K562 (cell line): ENCODE data around the gene LPCAT3. TPM values are rescaled to one million over a fixed set of nuclear protein-coding genes. Genes with fewer than 3 reads are reported as not detected.

Experiments used
- ADNP ChIP-seq: fragments of 200-800 bp; sonication (Bioruptor generic); IDR thresholded peaks from 2 replicates; pipeline ENCODE4 v1.6.1; 2016; ENCODE audit warnings: missing genetic modification characterization, missing compliant biosample characterization
- ATF6 ChIP-seq: sonication (generic); formaldehyde crosslinking; IDR thresholded peaks from 2 replicates; pipeline ENCODE4 v1.4.0; 2020; ENCODE audit warnings: mild to moderate bottlenecking, missing genetic modification reagents
- BDP1 ChIP-seq: IDR thresholded peaks from 3 replicates; pipeline ENCODE4 v1.6.1; 2011; ENCODE audit not compliant: insufficient read length, insufficient read depth
- CC2D1A ChIP-seq: fragments of 450-650 bp; IDR thresholded peaks from 2 replicates; pipeline ENCODE4 v1.6.1; 2017; ENCODE audit warnings: mild to moderate bottlenecking
- KDM5B ChIP-seq: fragments of 200-600 bp; sonication (generic); IDR thresholded peaks from 2 replicates; pipeline ENCODE4 v1.6.1; 2012; ENCODE audit warnings: low read depth, mild to moderate bottlenecking, moderate library complexity, low read length, control low read depth, inconsistent platforms; ENCODE audit not compliant: insufficient replicate concordance
- MYBL2 ChIP-seq, 2 experiments: fragments of 450-650 bp in 1 of 2; sonication (generic) in 1 of 2; formaldehyde crosslinking in 1 of 2; IDR thresholded peaks; 2 replicates each; pipeline versions ENCODE4 v1.6.1 to v1.8.1; 2017 to 2022; ENCODE audit warnings: borderline replicate concordance in 1 of 2, inconsistent platforms in 1 of 2, low read depth in 1 of 2, mild to moderate bottlenecking in 1 of 2, missing genetic modification reagents in 1 of 2, moderate library complexity in 1 of 2
- NBN ChIP-seq: fragments of 450-650 bp; IDR thresholded peaks from 2 replicates; pipeline ENCODE4 v1.6.1; 2016; ENCODE audit warnings: low read depth, mild to moderate bottlenecking
- NR2C2 ChIP-seq, 2 experiments: fragments of 200-800 bp in 1 of 2; sonication (Bioruptor generic) in 1 of 2; sonication (generic) in 1 of 2; formaldehyde crosslinking in 1 of 2; IDR thresholded peaks; 2 replicates each; pipeline versions ENCODE4 v1.6.1 to v1.8.0; 2016 to 2022; ENCODE audit warnings: mild to moderate bottlenecking in 1 of 2, missing compliant biosample characterization in 1 of 2, missing genetic modification characterization in 1 of 2, missing genetic modification reagents in 1 of 2
- PCBP1 ChIP-seq: fragments of 200-400 bp; formaldehyde crosslinking; IDR thresholded peaks from 2 replicates; pipeline ENCODE4 v1.6.1; 2018; ENCODE audit warnings: mild to moderate bottlenecking, low read depth, low read length; ENCODE audit not compliant: poor library complexity, severe bottlenecking
- PHB ChIP-seq: fragments of 250-450 bp; sonication (Bioruptor Pico); IDR thresholded peaks from 2 replicates; pipeline ENCODE4 v1.5.0; 2021
- PHF8 ChIP-seq: fragments of 200-600 bp; sonication (generic); IDR thresholded peaks from 2 replicates; pipeline ENCODE4 v1.6.1; 2012; ENCODE audit warnings: mixed run types, mild to moderate bottlenecking, inconsistent platforms, low read length, moderate library complexity, borderline replicate concordance
- PRMT5 ChIP-seq: sonication (generic); formaldehyde crosslinking; IDR thresholded peaks from 2 replicates; pipeline ENCODE4 v1.5.0; 2020; ENCODE audit warnings: missing genetic modification reagents
- RAD51 ChIP-seq: fragments of 450-650 bp; IDR thresholded peaks from 2 replicates; pipeline ENCODE4 v1.7.1; 2016; ENCODE audit warnings: low read depth, mild to moderate bottlenecking, borderline replicate concordance
- RBM25 ChIP-seq: fragments of 200-400 bp; formaldehyde crosslinking; IDR thresholded peaks from 2 replicates; pipeline ENCODE4 v1.6.1; 2018; ENCODE audit warnings: low read length, low read depth, moderate library complexity; ENCODE audit not compliant: severe bottlenecking
- SAFB ChIP-seq: fragments of 200-400 bp; formaldehyde crosslinking; IDR thresholded peaks from 2 replicates; pipeline ENCODE4 v1.6.1; 2017; ENCODE audit warnings: low read depth, low read length, borderline replicate concordance
- SPI1 ChIP-seq: IDR thresholded peaks from 2 replicates; pipeline ENCODE4 v1.6.1; 2011; ENCODE audit warnings: low read depth, low read length, control low read depth, borderline replicate concordance
- TEAD1 ChIP-seq, 2 experiments: fragments of 450-650 bp in 1 of 2; sonication (generic) in 1 of 2; formaldehyde crosslinking; IDR thresholded peaks; 2 replicates each; pipeline versions ENCODE4 v1.4.0 to v1.8.0; 2020 to 2022; ENCODE audit warnings: mild to moderate bottlenecking in 2 of 2, missing genetic modification reagents in 1 of 2
- ZNF124 ChIP-seq: sonication (generic); formaldehyde crosslinking; IDR thresholded peaks from 2 replicates; pipeline ENCODE4 v1.8.1; 2022; ENCODE audit warnings: missing genetic modification reagents
- ZNF217 ChIP-seq: sonication (generic); formaldehyde crosslinking; IDR thresholded peaks from 2 replicates; pipeline ENCODE4 v1.8.0; 2022; ENCODE audit warnings: mild to moderate bottlenecking, missing genetic modification reagents
- polyA plus RNA-seq, 8 experiments: library from polyadenylated mRNA; depleted of rRNA in 4 of 8; stranded (reverse) in 5 of 8; unstranded in 3 of 8; fragments of >200 nt; fragmentation: Nextera tagmentation in 2 of 8; fragmentation: Illumina TruSeq in 1 of 8; extraction: Ambion mirVana in 2 of 8; extraction: Trizol in 1 of 8; gene quantifications; 2 replicates each; pipeline versions ENCODE4 v1.2.1 to v1.2.3, GENCODE V29; 2011 to 2014; ENCODE audit warnings: inconsistent platforms in 1 of 8, missing spikeins in 1 of 8
- total RNA-seq, 7 experiments: library from RNA; depleted of rRNA in 6 of 7; stranded (reverse); fragments of >200 nt in 6 of 7; fragmentation: Illumina TruSeq in 2 of 7; extraction: Trizol in 2 of 7; gene quantifications; 2 replicates each; pipeline versions ENCODE4 v1.2.1 to v1.2.3, GENCODE V29; 2011 to 2021; ENCODE audit warnings: low replicate concordance in 1 of 7
- TF ChIP-seq, protein P1 (sequence below), 2 experiments: IDR thresholded peaks in 1 of 2; conservative IDR thresholded peaks in 1 of 2; 2 replicates each; pipeline ENCODE4 v1.6.1; 2016; ENCODE audit warnings: low read depth in 2 of 2, mild to moderate bottlenecking in 1 of 2, missing compliant biosample characterization in 1 of 2, missing genetic modification characterization in 1 of 2, moderate library complexity in 1 of 2
- TF ChIP-seq, protein P2 (sequence below): fragments of 200-800 bp; sonication (Bioruptor generic); IDR thresholded peaks from 2 replicates; pipeline ENCODE4 v1.6.1; 2017; ENCODE audit warnings: missing genetic modification characterization, missing compliant biosample characterization

The LPCAT3 gene
- total and polyA plus RNA-seq, 9 of the 15 experiments (the other 6 are each of a cell fraction or from before 2014, with no cell fraction given) = 4.9 to 52.5 (median 25.3) TPM

DNA sequence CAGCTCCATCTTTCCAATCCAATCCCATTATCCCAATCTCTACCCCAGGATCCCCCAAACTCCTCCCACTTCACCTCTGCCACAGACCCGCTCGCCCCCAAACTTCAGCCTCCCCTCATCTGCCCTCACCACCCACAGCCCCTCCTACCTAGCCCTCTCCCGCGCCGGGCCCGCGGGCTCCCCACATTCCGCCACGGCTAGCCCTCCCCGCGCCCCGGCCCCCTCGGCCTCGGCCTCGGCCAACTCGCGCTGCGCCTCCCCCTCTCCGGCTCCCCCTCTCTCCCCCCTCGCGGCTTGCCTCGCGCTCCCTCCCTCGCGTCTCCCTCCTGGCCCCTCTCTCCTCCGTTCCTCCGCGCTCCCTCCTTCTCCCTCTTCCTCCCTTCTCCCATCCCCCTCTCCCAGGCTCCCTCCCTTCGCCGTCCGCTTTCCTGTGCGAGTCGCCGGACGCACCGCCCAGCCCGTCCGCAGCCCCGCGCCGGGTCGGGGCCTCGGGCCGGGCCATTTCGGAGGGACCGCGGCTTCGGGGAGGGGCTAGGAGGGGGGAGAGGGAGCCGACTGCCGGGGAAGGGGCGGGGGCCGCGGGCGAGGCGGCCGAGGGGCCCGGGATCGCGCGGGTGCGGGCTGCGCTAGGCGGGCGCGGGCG, 90.8 kb downstream of the LPCAT3 start, which contains the start of gene ATN1 (continued):
- TF ChIP-seq ZNF217 (no peak), SPI1 (no peak), PHF8 (peak; percentile 37; the same call in 1 of the 2 replicates), PRMT5 (CRISPR knock-in tag) (no peak), RBM25 (no peak), ADNP (tag) (no peak), MYBL2 (IDR thresholded peaks at IDR 0.05; ENCODE audit: low read depth) (no peak), MYBL2 (CRISPR knock-in tag; IDR thresholded peaks at IDR 0.05; ENCODE audit: borderline replicate concordance) (no peak), CC2D1A (no peak), SAFB (no peak), NBN (0 out of 2 replicates have a peak, but pooled peaks have one; percentile 34), ZNF124 (CRISPR knock-in tag) (no peak), NR2C2 (CRISPR knock-in tag; IDR thresholded peaks at IDR 0.05) (no peak), NR2C2 (tag; IDR thresholded peaks at IDR 0.05) (no peak), TEAD1 (CRISPR knock-in tag; IDR thresholded peaks at IDR 0.05) (no peak), RAD51 (no peak), KDM5B (no peak), ATF6 (no peak), BDP1 (no peak), PHB (no peak), PCBP1 (peak; percentile 84)
- TF ChIP-seq, protein P1, sequence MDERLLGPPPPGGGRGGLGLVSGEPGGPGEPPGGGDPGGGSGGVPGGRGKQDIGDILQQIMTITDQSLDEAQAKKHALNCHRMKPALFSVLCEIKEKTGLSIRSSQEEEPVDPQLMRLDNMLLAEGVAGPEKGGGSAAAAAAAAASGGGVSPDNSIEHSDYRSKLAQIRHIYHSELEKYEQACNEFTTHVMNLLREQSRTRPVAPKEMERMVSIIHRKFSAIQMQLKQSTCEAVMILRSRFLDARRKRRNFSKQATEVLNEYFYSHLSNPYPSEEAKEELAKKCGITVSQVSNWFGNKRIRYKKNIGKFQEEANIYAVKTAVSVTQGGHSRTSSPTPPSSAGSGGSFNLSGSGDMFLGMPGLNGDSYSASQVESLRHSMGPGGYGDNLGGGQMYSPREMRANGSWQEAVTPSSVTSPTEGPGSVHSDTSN (CRISPR knock-in tag; IDR thresholded peaks at IDR 0.05; ENCODE audit: low read depth) = no peak
- TF ChIP-seq, protein P1 (tag; conservative IDR thresholded peaks at IDR 0.05; ENCODE audit: low read depth) = no peak
- TF ChIP-seq, protein P2, sequence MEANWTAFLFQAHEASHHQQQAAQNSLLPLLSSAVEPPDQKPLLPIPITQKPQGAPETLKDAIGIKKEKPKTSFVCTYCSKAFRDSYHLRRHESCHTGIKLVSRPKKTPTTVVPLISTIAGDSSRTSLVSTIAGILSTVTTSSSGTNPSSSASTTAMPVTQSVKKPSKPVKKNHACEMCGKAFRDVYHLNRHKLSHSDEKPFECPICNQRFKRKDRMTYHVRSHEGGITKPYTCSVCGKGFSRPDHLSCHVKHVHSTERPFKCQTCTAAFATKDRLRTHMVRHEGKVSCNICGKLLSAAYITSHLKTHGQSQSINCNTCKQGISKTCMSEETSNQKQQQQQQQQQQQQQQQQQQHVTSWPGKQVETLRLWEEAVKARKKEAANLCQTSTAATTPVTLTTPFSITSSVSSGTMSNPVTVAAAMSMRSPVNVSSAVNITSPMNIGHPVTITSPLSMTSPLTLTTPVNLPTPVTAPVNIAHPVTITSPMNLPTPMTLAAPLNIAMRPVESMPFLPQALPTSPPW (CRISPR knock-in tag) = peak; percentile 96
